Epithelial cell of proximal tubule (primary cell): ENCODE data around the gene ZCCHC14. TPM values are rescaled to one million over a fixed set of nuclear protein-coding genes. Genes with fewer than 3 reads are reported as not detected.
A peak's percentile ranks its signal among the peaks of the same experiment; 100 is the strongest.
"Not testable (repeated sequence)": the region's sequence is repeated elsewhere in the genome, so short reads cannot be mapped to it uniquely, and the experiment has no call there.

Experiments
- DNase-seq: peaks from one replicate; pipeline ENCODE4 v3.0.0-alpha.2; 2011; ENCODE audit warnings: low read depth
- H3K4me3 ChIP-seq: 2 replicates; pipeline ENCODE4 v1.5.1; 2011; ENCODE audit warnings: low read depth, mild to moderate bottlenecking, low read length
- CTCF ChIP-seq: conservative IDR thresholded peaks from 2 replicates; pipeline ENCODE4 v1.5.1; 2012; ENCODE audit warnings: low read depth, mild to moderate bottlenecking, low read length
- total RNA-seq: library from RNA; depleted of rRNA; stranded (reverse); fragments of >200 nt; gene quantifications from 2 replicates; pipeline ENCODE4 v1.2.3, GENCODE V29; 2015

The ZCCHC14 gene
- total RNA-seq, 1 donor from 2014 or later = 11.8 TPM

GRCh38 chr16:87507351-87508069, 14.7 kb upstream of the ZCCHC14 start:
- peak overlapping the region; percentile 38 for H3K4me3 ChIP-seq
- TF ChIP-seq CTCF = no peak
- peak; percentile 46 for DNase-seq

GRCh38 chr16:87506423-87507350, 13.9 kb upstream of the ZCCHC14 start:
- no peak for TF ChIP-seq CTCF

GRCh38 chr16:87505834-87506233, 13.0 kb upstream of the ZCCHC14 start:
- H3K4me3 ChIP-seq = no peak overlapping the region

More at GRCh38 chr16:87506423-87507350, 13.9 kb upstream of the ZCCHC14 start:
- peak overlapping the region; percentile 38 for H3K4me3 ChIP-seq
- DNase-seq = no peak

GRCh38 chr16:87503232-87503937, 10.6 kb upstream of the ZCCHC14 start:
- DNase-seq, H3K4me3 ChIP-seq: not testable (repeated sequence)

More at GRCh38 chr16:87505834-87506233, 13.0 kb upstream of the ZCCHC14 start:
- no peak for DNase-seq
- TF ChIP-seq CTCF = no peak

GRCh38 chr16:87502308-87502969, 9.6 kb upstream of the ZCCHC14 start:
- no peak for DNase-seq
- no peak for TF ChIP-seq CTCF
- no peak overlapping the region for H3K4me3 ChIP-seq

- TF ChIP-seq CTCF = no peak
These were observed 8.3 kb upstream of the ZCCHC14 start for GRCh38 chr16:87501117-87501516.

More at GRCh38 chr16:87501117-87501516, 8.3 kb upstream of the ZCCHC14 start:
- DNase-seq = no peak
- no peak overlapping the region for H3K4me3 ChIP-seq
